ENCODE measurements around the gene DENND1B. TPM values are rescaled to one million over a fixed set of nuclear protein-coding genes. Genes with fewer than 3 reads are reported as not detected.

The DENND1B gene
- polyA plus RNA-seq, 1 donor from 2014 or later = 12.4 TPM

DNA sequence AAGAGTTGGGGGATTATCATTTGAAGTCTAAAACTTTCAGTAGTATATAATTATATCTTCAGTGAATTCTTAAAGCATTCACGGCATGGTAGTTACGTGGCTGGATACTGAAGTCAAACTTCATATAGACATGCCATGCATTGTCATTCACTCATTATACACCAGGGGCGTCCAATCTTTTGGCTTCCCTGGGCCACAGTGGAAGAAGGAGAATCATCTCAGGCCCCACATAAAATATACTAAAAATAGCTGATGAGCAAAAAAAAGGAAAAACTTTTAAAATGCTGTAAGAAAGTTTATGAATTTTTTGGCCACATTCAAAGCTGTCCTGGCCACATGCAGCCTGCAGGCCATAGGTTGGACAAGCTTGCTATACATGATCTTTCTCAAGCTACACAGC is 43.8 kb downstream of the DENND1B start:
- Histone ChIP-seq H3K36me3 (ENCODE audit: insufficient read depth, low read length) (no peaks in the 10 kb centered on the region), H3K9ac (ENCODE audit: low read length) (no peak overlapping the region), H3K4me2 (ENCODE audit: low read length) (no peak overlapping the region), H3K9me2 (ENCODE audit: insufficient read depth, low read length) (no peaks in the 10 kb centered on the region), H4K20me1 (ENCODE audit: insufficient read depth) (no peaks in the 10 kb centered on the region), H3K9me3 (ENCODE audit: low read length) (no peaks in the 10 kb centered on the region), H3K27me3 (ENCODE audit: insufficient read depth, low read depth, low read length) (no peaks in the 10 kb centered on the region), H3K27ac (ENCODE audit: low read length) (no peak overlapping the region), H2AFZ (ENCODE audit: low read depth, low read length) (no peak overlapping the region), H3K79me2 (replicated peaks; ENCODE audit: insufficient read depth, low read length) (no peaks in the 10 kb centered on the region), H3F3A (ENCODE audit: insufficient read depth, low read length, poor library complexity, severe bottlenecking) (no peaks in the 10 kb centered on the region), H3K4me3 (ENCODE audit: low read length) (no peak overlapping the region)
- TF ChIP-seq TAF1 (IDR thresholded peaks at IDR 0.05; ENCODE audit: low read depth) (no peak), POLR2AphosphoS5 (IDR thresholded peaks at IDR 0.05) (no peak), MXI1 (conservative IDR thresholded peaks at IDR 0.05; ENCODE audit: poor library complexity, severe bottlenecking) (no peak), CTCF (IDR thresholded peaks at IDR 0.05; ENCODE audit: poor library complexity, severe bottlenecking) (no peak), REST (IDR thresholded peaks at IDR 0.05; ENCODE audit: borderline replicate concordance) (no peak), EZH2 (IDR thresholded peaks at IDR 0.05; ENCODE audit: borderline replicate concordance, insufficient read depth, low read length, poor library complexity, severe bottlenecking) (no peak), RAD21 (conservative IDR thresholded peaks at IDR 0.05) (no peak), SMC3 (conservative IDR thresholded peaks at IDR 0.05; ENCODE audit: poor library complexity) (no peak), EP300 (conservative IDR thresholded peaks at IDR 0.05; ENCODE audit: poor library complexity, severe bottlenecking) (no peak)

DNA sequence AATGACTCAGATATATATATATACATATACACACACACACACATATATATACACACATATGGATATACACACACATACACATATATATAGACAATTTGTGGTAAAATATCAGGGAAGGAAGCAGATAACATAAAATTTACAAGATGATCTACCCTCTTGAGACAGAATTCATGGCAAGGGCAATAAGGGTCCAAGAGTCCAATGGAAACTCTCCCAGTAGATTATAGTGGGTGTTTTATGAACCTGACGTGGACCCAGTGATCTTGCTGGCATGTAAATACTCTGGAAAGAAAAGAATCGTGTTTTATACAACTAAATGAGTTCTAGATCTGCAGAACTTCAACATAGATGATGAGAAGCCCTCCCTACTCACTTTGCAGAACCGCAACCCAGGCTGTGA is 49.3 kb downstream of the DENND1B start:
- Histone ChIP-seq H3K9ac (ENCODE audit: low read length) (no peak overlapping the region), H3K27me3 (ENCODE audit: insufficient read depth, low read depth, low read length) (no peaks in the 10 kb centered on the region), H3K36me3 (ENCODE audit: insufficient read depth, low read length) (no peaks in the 10 kb centered on the region), H3K4me3 (ENCODE audit: low read length) (no peak overlapping the region), H3K79me2 (replicated peaks; ENCODE audit: insufficient read depth, low read length) (no peaks in the 10 kb centered on the region), H2AFZ (ENCODE audit: low read depth, low read length) (no peak overlapping the region), H3K9me2 (ENCODE audit: insufficient read depth, low read length) (no peaks in the 10 kb centered on the region), H3K9me3 (ENCODE audit: low read length) (no peaks in the 10 kb centered on the region), H3K27ac (ENCODE audit: low read length) (no peak overlapping the region), H3K4me2 (ENCODE audit: low read length) (no peak overlapping the region), H4K20me1 (ENCODE audit: insufficient read depth) (no peaks in the 10 kb centered on the region), H3F3A (ENCODE audit: insufficient read depth, low read length, poor library complexity, severe bottlenecking) (no peaks in the 10 kb centered on the region)
- TF ChIP-seq EP300 (conservative IDR thresholded peaks at IDR 0.05; ENCODE audit: poor library complexity, severe bottlenecking) = no peak

DNA sequence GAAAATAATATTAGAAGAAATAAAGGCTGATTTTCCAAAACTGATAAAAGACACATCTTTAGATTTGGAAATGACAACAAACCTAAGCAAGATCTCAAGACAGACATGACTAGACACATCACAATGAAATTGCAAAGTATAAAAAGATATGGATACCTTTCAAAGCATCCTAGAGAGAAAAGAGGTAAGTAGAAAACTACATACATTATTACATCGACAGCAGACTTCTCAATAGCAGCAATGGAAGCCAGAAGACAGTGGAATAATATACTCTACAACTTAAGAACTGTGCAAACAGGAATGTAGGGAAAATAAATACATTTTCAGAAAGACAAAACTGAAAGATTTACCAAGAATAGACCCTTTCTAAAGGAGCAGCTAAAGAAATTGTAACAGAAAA is 50.2 kb downstream of the DENND1B start:
- no peak for TF ChIP-seq POLR2AphosphoS5 (IDR thresholded peaks at IDR 0.05)
- no peak for TF ChIP-seq SMC3 (conservative IDR thresholded peaks at IDR 0.05; ENCODE audit: poor library complexity)
- TF ChIP-seq CTCF (IDR thresholded peaks at IDR 0.05; ENCODE audit: poor library complexity, severe bottlenecking) = no peak
- no peak for TF ChIP-seq EZH2 (IDR thresholded peaks at IDR 0.05; ENCODE audit: borderline replicate concordance, insufficient read depth, low read length, poor library complexity, severe bottlenecking)
- TF ChIP-seq EP300 (conservative IDR thresholded peaks at IDR 0.05; ENCODE audit: poor library complexity, severe bottlenecking) = no peak
- no peak for TF ChIP-seq RAD21 (conservative IDR thresholded peaks at IDR 0.05)
- no peak for TF ChIP-seq TAF1 (IDR thresholded peaks at IDR 0.05; ENCODE audit: low read depth)
- TF ChIP-seq REST (IDR thresholded peaks at IDR 0.05; ENCODE audit: borderline replicate concordance) = no peak
- no peaks in the 10 kb centered on the region for H3K9me3 ChIP-seq (ENCODE audit: low read length)
- H4K20me1 ChIP-seq (ENCODE audit: insufficient read depth) = no peaks in the 10 kb centered on the region
- H3K79me2 ChIP-seq (replicated peaks; ENCODE audit: insufficient read depth, low read length) = no peaks in the 10 kb centered on the region
- no peak overlapping the region for H2AFZ ChIP-seq (ENCODE audit: low read depth, low read length)
- no peaks in the 10 kb centered on the region for H3K36me3 ChIP-seq (ENCODE audit: insufficient read depth, low read length)
- H3K4me3 ChIP-seq (ENCODE audit: low read length) = no peak overlapping the region
- no peak overlapping the region for H3K27ac ChIP-seq (ENCODE audit: low read length)
- no peak overlapping the region for H3K4me2 ChIP-seq (ENCODE audit: low read length)
- no peak overlapping the region for H3K9ac ChIP-seq (ENCODE audit: low read length)
- H3F3A ChIP-seq (ENCODE audit: insufficient read depth, low read length, poor library complexity, severe bottlenecking) = no peaks in the 10 kb centered on the region
- no peaks in the 10 kb centered on the region for H3K9me2 ChIP-seq (ENCODE audit: insufficient read depth, low read length)
- H3K27me3 ChIP-seq (ENCODE audit: insufficient read depth, low read depth, low read length) = no peaks in the 10 kb centered on the region

All from neural cell (in vitro differentiated cells).